Ishikawa (cell line): Measurements from ENCODE around the gene LRRC2.

Experiments used
- CEBPB ChIP-seq: IDR thresholded peaks from 2 replicates; pipeline ENCODE4 v1.6.1; 2012
- EGR1 ChIP-seq: IDR thresholded peaks from 2 replicates; pipeline ENCODE4 v1.6.1; 2012
- EP300 ChIP-seq: IDR thresholded peaks from 2 replicates; pipeline ENCODE4 v1.6.1; 2012; ENCODE audit warnings: borderline replicate concordance
- TEAD4 ChIP-seq: IDR thresholded peaks from 2 replicates; pipeline ENCODE4 v1.6.1; 2012
- TF ChIP-seq, protein P1 (sequence below): IDR thresholded peaks from 2 replicates; pipeline ENCODE4 v1.6.1; 2012; ENCODE audit warnings: low read depth, mild to moderate bottlenecking

GRCh38 chr3:46580675-46581074, 14.6 kb upstream of the LRRC2 start:
- TF ChIP-seq, protein P1, sequence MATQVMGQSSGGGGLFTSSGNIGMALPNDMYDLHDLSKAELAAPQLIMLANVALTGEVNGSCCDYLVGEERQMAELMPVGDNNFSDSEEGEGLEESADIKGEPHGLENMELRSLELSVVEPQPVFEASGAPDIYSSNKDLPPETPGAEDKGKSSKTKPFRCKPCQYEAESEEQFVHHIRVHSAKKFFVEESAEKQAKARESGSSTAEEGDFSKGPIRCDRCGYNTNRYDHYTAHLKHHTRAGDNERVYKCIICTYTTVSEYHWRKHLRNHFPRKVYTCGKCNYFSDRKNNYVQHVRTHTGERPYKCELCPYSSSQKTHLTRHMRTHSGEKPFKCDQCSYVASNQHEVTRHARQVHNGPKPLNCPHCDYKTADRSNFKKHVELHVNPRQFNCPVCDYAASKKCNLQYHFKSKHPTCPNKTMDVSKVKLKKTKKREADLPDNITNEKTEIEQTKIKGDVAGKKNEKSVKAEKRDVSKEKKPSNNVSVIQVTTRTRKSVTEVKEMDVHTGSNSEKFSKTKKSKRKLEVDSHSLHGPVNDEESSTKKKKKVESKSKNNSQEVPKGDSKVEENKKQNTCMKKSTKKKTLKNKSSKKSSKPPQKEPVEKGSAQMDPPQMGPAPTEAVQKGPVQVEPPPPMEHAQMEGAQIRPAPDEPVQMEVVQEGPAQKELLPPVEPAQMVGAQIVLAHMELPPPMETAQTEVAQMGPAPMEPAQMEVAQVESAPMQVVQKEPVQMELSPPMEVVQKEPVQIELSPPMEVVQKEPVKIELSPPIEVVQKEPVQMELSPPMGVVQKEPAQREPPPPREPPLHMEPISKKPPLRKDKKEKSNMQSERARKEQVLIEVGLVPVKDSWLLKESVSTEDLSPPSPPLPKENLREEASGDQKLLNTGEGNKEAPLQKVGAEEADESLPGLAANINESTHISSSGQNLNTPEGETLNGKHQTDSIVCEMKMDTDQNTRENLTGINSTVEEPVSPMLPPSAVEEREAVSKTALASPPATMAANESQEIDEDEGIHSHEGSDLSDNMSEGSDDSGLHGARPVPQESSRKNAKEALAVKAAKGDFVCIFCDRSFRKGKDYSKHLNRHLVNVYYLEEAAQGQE, result no peak
- TF ChIP-seq EP300 (no peak), EGR1 (no peak), CEBPB (no peak), TEAD4 (no peak)
